CD4-positive, alpha-beta T cell treated with Interleukin-6 at 100 ng/mL for 8 hours (primary cell): ENCODE results near the gene CKMT1A.
"Not testable (repeated sequence)": the region's sequence is repeated elsewhere in the genome, so short reads cannot be mapped to it uniquely, and the experiment has no call there.

ENCODE experiments used
- DNase-seq: peaks from one replicate; pipeline ENCODE4 v3.0.0-alpha.2; 2020; ENCODE audit warnings: mixed read lengths, low spot score

CKMT1A gene

GRCh38 chr15:43693148-43694022 is at the start of gene CKMT1A:
Gene CKMT1A, plus strand, starts transcription at chr15:43693859. Its CDS starts 192 bp downstream, at chr15:43694051.
- not testable (repeated sequence) for DNase-seq

GRCh38 chr15:43648649-43649429 is 44.8 kb upstream of the CKMT1A start, which contains the start of gene CATSPER2:
Gene CATSPER2, minus strand, starts transcription at chr15:43648844. Its CDS starts 783 bp downstream, at chr15:43648061.
- DNase-seq: no peak

- DNase-seq: not testable (repeated sequence)
These were observed 44.2 kb upstream of the CKMT1A start for GRCh38 chr15:43649430-43649926.

GRCh38 chr15:43659727-43660126 is 33.9 kb upstream of the CKMT1A start:
- DNase-seq: not testable (repeated sequence)

- DNase-seq: not testable (repeated sequence)
These were observed 31.4 kb upstream of the CKMT1A start for GRCh38 chr15:43662293-43662692.

- not testable (repeated sequence) for DNase-seq
These were observed 30.3 kb upstream of the CKMT1A start for GRCh38 chr15:43663333-43663732.

GRCh38 chr15:43666177-43666576 is 27.5 kb upstream of the CKMT1A start:
- DNase-seq: not testable (repeated sequence)

- not testable (repeated sequence) for DNase-seq
These were observed 19.5 kb upstream of the CKMT1A start for GRCh38 chr15:43674175-43674574.

GRCh38 chr15:43689604-43690301 is 3.9 kb upstream of the CKMT1A start:
- not testable (repeated sequence) for DNase-seq

GRCh38 chr15:43692679-43693078 is 980 bp upstream of the CKMT1A start:
- DNase-seq: not testable (repeated sequence)

- no peak for DNase-seq
These were observed 8.5 kb downstream of the CKMT1A start for GRCh38 chr15:43702174-43702573.

GRCh38 chr15:43702701-43703424 is 9.2 kb downstream of the CKMT1A start:
- no peak for DNase-seq

- DNase-seq: not testable (repeated sequence)
These were observed 16.9 kb downstream of the CKMT1A start for GRCh38 chr15:43710431-43711131.

- DNase-seq: no peak
These were observed 29.5 kb downstream of the CKMT1A start for GRCh38 chr15:43723151-43723550.

GRCh38 chr15:43726306-43726705 is 32.6 kb downstream of the CKMT1A start:
- not testable (repeated sequence) for DNase-seq

- DNase-seq: not testable (repeated sequence)
These were observed 34.5 kb downstream of the CKMT1A start for GRCh38 chr15:43728053-43728725.

GRCh38 chr15:43735416-43735815 is 41.8 kb downstream of the CKMT1A start:
- DNase-seq: no peak

GRCh38 chr15:43746245-43746902 is 52.7 kb downstream of the CKMT1A start, which contains the start of gene PDIA3:
Gene PDIA3, plus strand, starts transcription at chr15:43746438. Its CDS starts 102 bp downstream, at chr15:43746540.
- peak; percentile 82 for DNase-seq

- peak; percentile 3 for DNase-seq
These were observed 53.2 kb downstream of the CKMT1A start for GRCh38 chr15:43746903-43747309.
